ENCODE measurements around the gene CMTM4. TPM values are rescaled to one million over a fixed set of nuclear protein-coding genes. Genes with fewer than 3 reads are reported as not detected.

CMTM4 gene
- total and polyA plus RNA-seq, 2 of the 8 experiments (the other 6 are each of a cell fraction or from before 2014, with no cell fraction given): 35.3 to 51.7 TPM

GRCh38 chr16:66647866-66648265 is 48.7 kb downstream of the CMTM4 start (continued):
- TF ChIP-seq RAD21 (IDR thresholded peaks at IDR 0.05 in 1 of 2, conservative IDR thresholded peaks at IDR 0.05 in 1 of 2; ENCODE audit: low read depth in 2 of 2, low read length in 2 of 2) (no peak), RBBP5 (IDR thresholded peaks at IDR 0.05; ENCODE audit: borderline replicate concordance, low read depth, low read length) (no peak)

Data from H1 (cell line).